Cardiac ventricle fibroblast (primary cell): Measurements from ENCODE around the gene ARHGDIG. TPM values are rescaled to one million over a fixed set of nuclear protein-coding genes. Genes with fewer than 3 reads are reported as not detected.

Experiments used
- total RNA-seq: library from RNA; depleted of rRNA; stranded (reverse); fragments of >200 nt; gene quantifications from 2 replicates; pipeline ENCODE4 v1.2.3, GENCODE V29; 2015

ARHGDIG gene
- total RNA-seq, result 0.78 TPM in 1 of 2 replicates, not detected in the other

GRCh38 chr16:280552-280951 lies at the start of gene ARHGDIG:
Gene ARHGDIG, plus strand, starts transcription at chr16:280591. Its CDS starts 90 bp downstream, at chr16:280681.

GRCh38 chr16:234468-235305 lies 45.7 kb upstream of the ARHGDIG start, which contains the start of gene FAM234A:
Gene FAM234A, plus strand, starts transcription at chr16:234821. Its CDS starts 19,593 bp downstream, at chr16:254414.

GRCh38 chr16:275786-276232 lies 4.6 kb upstream of the ARHGDIG start, which contains the start of gene RGS11:
Gene RGS11, minus strand, starts transcription at chr16:275944. Its CDS starts 33 bp downstream, at chr16:275911.

GRCh38 chr16:283033-283805 lies 2.8 kb downstream of the ARHGDIG start, which contains the start of gene PDIA2:
Gene PDIA2, plus strand, starts transcription at chr16:283164. Its CDS starts 6 bp downstream, at chr16:283170.

Other genes starting within 250 kb of the ARHGDIG start
- gene POLR3K, start 227.0 kb upstream of the ARHGDIG start, total RNA-seq, result 2.5 and 2.7 TPM in 2 replicates
- gene SNRNP25, start 226.8 kb upstream of the ARHGDIG start, total RNA-seq, result 16.4 and 20.7 TPM in 2 replicates
- gene RHBDF1, start 208.0 kb upstream of the ARHGDIG start, total RNA-seq, result 37.0 and 38.4 TPM in 2 replicates
- 126 and 134 TPM in 2 replicates for gene MPG, start 202.4 kb upstream of the ARHGDIG start, total RNA-seq
- 22.5 and 29.2 TPM in 2 replicates for gene NPRL3, start 141.9 kb upstream of the ARHGDIG start, total RNA-seq
- gene HBZ, start 127.9 kb upstream of the ARHGDIG start, total RNA-seq, result not detected in 2 replicates
- gene HBM, start 114.6 kb upstream of the ARHGDIG start, total RNA-seq, result not detected in 2 replicates
- gene HBA2, start 107.7 kb upstream of the ARHGDIG start, total RNA-seq, result 4.3 TPM in 1 of 2 replicates, not detected in the other
- 11.8 TPM in 1 of 2 replicates, not detected in the other for gene HBA1, start 103.9 kb upstream of the ARHGDIG start, total RNA-seq
- 4.1 TPM in 1 of 2 replicates, not detected in the other for gene HBQ1, start 100.1 kb upstream of the ARHGDIG start, total RNA-seq
- 22.5 and 26.6 TPM in 2 replicates for gene LUC7L, start 51.1 kb upstream of the ARHGDIG start, total RNA-seq
- 87.7 and 105 TPM in 2 replicates for gene FAM234A, start 45.8 kb upstream of the ARHGDIG start, total RNA-seq
- gene RGS11, start 4.6 kb upstream of the ARHGDIG start, total RNA-seq, result 1.7 and 2.9 TPM in 2 replicates
- gene PDIA2, start 2.6 kb downstream of the ARHGDIG start, total RNA-seq, result 0.94 TPM in 1 of 2 replicates, not detected in the other
- gene AXIN1, start 72.1 kb downstream of the ARHGDIG start, total RNA-seq, result 19.0 and 20.7 TPM in 2 replicates
- 55.9 and 64.4 TPM in 2 replicates for gene MRPL28, start 89.9 kb downstream of the ARHGDIG start, total RNA-seq
- 28.3 and 44.1 TPM in 2 replicates for gene PGAP6, start 101.4 kb downstream of the ARHGDIG start, total RNA-seq
- 88.8 and 105 TPM in 2 replicates for gene NME4, start 116.6 kb downstream of the ARHGDIG start, total RNA-seq
- 15.5 and 19.2 TPM in 2 replicates for gene DECR2, start 121.3 kb downstream of the ARHGDIG start, total RNA-seq
- gene RAB11FIP3, start 145.1 kb downstream of the ARHGDIG start, total RNA-seq, result 29.1 and 32.8 TPM in 2 replicates
- 29.2 and 37.8 TPM in 2 replicates for gene CAPN15, start 247.1 kb downstream of the ARHGDIG start, total RNA-seq